ENCODE results near the gene DSG3.

DNA sequence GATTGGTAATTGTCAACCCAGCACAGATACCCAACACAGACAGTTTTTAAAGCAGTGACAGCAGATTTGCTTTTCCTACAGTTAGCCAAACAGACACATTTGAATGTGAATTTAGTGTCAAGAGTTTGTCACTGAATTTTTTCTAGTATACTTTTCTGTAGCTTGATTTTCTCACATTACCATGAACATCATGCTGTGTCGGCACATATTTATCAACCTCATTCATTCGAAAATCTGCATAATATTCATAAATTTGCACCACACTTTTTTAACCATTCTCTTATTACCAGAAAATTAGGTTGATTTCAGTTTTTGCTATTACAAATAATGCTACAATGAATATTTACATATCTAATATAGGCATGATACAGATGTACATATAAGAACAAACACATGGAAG lies 27.0 kb upstream of the DSG3 start:
- TF ChIP-seq, protein P1, sequence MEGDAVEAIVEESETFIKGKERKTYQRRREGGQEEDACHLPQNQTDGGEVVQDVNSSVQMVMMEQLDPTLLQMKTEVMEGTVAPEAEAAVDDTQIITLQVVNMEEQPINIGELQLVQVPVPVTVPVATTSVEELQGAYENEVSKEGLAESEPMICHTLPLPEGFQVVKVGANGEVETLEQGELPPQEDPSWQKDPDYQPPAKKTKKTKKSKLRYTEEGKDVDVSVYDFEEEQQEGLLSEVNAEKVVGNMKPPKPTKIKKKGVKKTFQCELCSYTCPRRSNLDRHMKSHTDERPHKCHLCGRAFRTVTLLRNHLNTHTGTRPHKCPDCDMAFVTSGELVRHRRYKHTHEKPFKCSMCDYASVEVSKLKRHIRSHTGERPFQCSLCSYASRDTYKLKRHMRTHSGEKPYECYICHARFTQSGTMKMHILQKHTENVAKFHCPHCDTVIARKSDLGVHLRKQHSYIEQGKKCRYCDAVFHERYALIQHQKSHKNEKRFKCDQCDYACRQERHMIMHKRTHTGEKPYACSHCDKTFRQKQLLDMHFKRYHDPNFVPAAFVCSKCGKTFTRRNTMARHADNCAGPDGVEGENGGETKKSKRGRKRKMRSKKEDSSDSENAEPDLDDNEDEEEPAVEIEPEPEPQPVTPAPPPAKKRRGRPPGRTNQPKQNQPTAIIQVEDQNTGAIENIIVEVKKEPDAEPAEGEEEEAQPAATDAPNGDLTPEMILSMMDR (conservative IDR thresholded peaks at IDR 0.05 in 1 of 2, IDR thresholded peaks at IDR 0.05 in 1 of 2; ENCODE audit: low read depth in 1 of 2, low read length in 2 of 2): no peak
- TF ChIP-seq EZH2 (IDR thresholded peaks at IDR 0.05; ENCODE audit: low read length, missing control alignments): no peak
